Osteocyte (in vitro differentiated cells): ENCODE results near the gene CNTN6. TPM values are rescaled to one million over a fixed set of nuclear protein-coding genes. Genes with fewer than 3 reads are reported as not detected.

Source experiments
- DNase-seq: peaks from one replicate; pipeline ENCODE4 v3.0.0; 2021; ENCODE audit warnings: mixed read lengths; ENCODE audit not compliant: unreplicated experiment; ENCODE audit errors: extremely low spot score
- H3K27ac Mint-ChIP-seq: one replicate; pipeline ENCODE4 v1.8.0; 2021; ENCODE audit warnings: mild to moderate bottlenecking, mixed read lengths; ENCODE audit not compliant: unreplicated experiment
- H3K27me3 Mint-ChIP-seq: one replicate; pipeline ENCODE4 v1.8.0; 2021; ENCODE audit warnings: mixed read lengths; ENCODE audit not compliant: unreplicated experiment
- H3K36me3 Mint-ChIP-seq: one replicate; pipeline ENCODE4 v1.8.0; 2021; ENCODE audit warnings: mixed read lengths; ENCODE audit not compliant: unreplicated experiment
- H3K4me1 Mint-ChIP-seq: one replicate; pipeline ENCODE4 v1.8.0; 2021; ENCODE audit warnings: mixed read lengths; ENCODE audit not compliant: unreplicated experiment
- H3K4me3 Mint-ChIP-seq: one replicate; pipeline ENCODE4 v1.8.0; 2021; ENCODE audit warnings: mild to moderate bottlenecking, moderate library complexity, mixed read lengths; ENCODE audit not compliant: unreplicated experiment
- H3K9me3 Mint-ChIP-seq: one replicate; pipeline ENCODE4 v1.8.0; 2021; ENCODE audit warnings: mixed read lengths; ENCODE audit not compliant: unreplicated experiment
- total RNA-seq: library from RNA; stranded (reverse); gene quantifications from 2 replicates; pipeline ENCODE4 v1.2.1, GENCODE V29; 2021
- TF ChIP-seq, protein P1 (sequence below): fragments of 200-600 bp; sonication (generic); IDR thresholded peaks from 2 replicates; pipeline ENCODE4 v1.5.0; 2021; ENCODE audit warnings: antibody characterized with exemption, mild to moderate bottlenecking, moderate library complexity

The CNTN6 gene
- total RNA-seq, 1 donor from 2014 or later, result 27.5 TPM

DNA sequence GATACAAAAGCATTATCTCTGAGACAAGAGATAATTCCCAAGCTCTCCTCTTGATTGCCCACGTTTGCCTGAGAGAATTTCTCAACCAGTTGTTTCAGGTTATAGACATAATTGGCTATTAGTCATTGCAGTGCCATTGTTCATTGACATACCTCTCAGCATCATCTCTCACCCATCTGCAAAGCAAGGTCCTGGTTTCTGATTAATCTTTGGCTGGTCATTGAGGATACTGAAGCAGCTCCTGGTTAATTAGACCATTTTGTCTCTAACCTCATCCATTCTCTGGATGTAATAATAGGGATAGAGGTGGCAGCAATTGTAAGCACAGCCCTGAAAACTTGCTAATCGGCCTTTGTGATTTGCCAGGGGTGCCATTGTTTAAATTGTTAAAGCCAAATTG, 104.2 kb downstream of the CNTN6 start:
- H3K4me1 Mint-ChIP-seq, result peaks cover 14% of the 10 kb centered on the region
- no peaks in the 10 kb centered on the region for H3K27me3 Mint-ChIP-seq
- TF ChIP-seq, protein P1, sequence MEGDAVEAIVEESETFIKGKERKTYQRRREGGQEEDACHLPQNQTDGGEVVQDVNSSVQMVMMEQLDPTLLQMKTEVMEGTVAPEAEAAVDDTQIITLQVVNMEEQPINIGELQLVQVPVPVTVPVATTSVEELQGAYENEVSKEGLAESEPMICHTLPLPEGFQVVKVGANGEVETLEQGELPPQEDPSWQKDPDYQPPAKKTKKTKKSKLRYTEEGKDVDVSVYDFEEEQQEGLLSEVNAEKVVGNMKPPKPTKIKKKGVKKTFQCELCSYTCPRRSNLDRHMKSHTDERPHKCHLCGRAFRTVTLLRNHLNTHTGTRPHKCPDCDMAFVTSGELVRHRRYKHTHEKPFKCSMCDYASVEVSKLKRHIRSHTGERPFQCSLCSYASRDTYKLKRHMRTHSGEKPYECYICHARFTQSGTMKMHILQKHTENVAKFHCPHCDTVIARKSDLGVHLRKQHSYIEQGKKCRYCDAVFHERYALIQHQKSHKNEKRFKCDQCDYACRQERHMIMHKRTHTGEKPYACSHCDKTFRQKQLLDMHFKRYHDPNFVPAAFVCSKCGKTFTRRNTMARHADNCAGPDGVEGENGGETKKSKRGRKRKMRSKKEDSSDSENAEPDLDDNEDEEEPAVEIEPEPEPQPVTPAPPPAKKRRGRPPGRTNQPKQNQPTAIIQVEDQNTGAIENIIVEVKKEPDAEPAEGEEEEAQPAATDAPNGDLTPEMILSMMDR, result no peak

DNA sequence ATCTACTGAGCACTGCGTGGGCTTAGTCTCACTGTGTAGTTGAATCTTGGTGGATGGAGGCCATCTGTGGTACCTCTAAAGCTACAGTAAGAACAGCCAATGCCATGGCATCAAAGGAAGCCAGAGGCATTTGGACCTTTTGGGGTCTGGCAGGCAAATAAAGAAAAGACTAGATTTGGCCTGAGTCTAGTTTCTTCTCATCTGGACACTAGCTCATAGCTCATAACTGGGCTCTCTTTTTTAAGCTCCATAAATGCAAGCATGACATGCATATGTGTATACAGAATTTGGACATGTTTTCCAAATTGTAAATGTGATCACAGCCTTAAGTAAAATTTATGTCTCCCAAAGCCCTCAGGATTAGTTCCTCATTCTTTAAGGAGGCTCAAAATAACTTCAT, 107.5 kb downstream of the CNTN6 start:
- no peaks in the 10 kb centered on the region for H3K27me3 Mint-ChIP-seq
- H3K36me3 Mint-ChIP-seq, result no peaks in the 10 kb centered on the region
- H3K4me1 Mint-ChIP-seq, result peaks cover 14% of the 10 kb centered on the region
- H3K9me3 Mint-ChIP-seq, result no peaks in the 10 kb centered on the region
- H3K27ac Mint-ChIP-seq, result no peak overlapping the region
- no peak overlapping the region for H3K4me3 Mint-ChIP-seq
- DNase-seq, result no peak
- TF ChIP-seq, protein P1, result no peak

More for the DNA sequence above, 104.2 kb downstream of the CNTN6 start:
- no peaks in the 10 kb centered on the region for H3K36me3 Mint-ChIP-seq
- no peak for DNase-seq
- no peak overlapping the region for H3K27ac Mint-ChIP-seq
- no peaks in the 10 kb centered on the region for H3K9me3 Mint-ChIP-seq
- no peak overlapping the region for H3K4me3 Mint-ChIP-seq

DNA sequence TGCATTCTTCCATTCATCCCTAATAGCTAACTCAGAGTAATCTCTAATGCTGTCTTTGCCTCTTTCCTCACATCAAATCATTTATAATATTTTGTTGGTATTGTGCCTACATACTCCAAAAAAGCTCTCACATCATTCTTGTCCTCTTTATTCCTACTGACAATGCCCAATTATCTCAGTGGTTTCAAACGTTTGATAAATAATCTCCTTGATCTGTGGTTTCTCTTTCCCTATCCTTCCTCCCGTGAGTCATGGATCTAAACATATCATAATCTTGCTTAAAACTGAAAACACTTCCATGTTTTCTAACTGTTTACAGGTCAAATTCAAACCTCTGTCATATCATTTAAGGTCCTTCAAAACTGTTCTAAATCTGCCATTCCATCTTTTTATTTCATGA, 115.1 kb downstream of the CNTN6 start:
- TF ChIP-seq, protein P1, result no peak
- Mint-ChIP-seq H3K4me3 (no peak overlapping the region), H3K27ac (no peak overlapping the region), H3K36me3 (no peaks in the 10 kb centered on the region), H3K4me1 (peaks cover 11% of the 10 kb centered on the region), H3K27me3 (no peaks in the 10 kb centered on the region), H3K9me3 (no peaks in the 10 kb centered on the region)
- DNase-seq, result no peak

DNA sequence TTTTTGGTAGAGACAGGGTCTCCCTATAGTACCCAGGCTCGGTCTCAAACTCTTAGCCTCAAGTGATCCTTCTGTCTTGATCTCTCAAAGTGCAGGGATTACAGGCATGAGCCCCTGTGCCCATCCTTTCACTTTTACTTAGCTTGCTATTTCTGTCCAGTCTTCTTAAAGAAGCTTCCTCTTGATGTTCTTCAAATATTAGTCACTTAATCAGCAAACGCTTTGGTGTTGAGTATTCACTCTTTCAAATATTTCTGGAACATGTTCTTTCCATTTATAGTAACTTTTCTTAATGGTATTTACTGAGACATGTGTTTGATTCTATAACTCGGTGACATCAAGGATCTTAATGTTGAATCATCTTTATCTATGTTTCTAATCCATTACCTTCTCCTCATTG, 122.1 kb downstream of the CNTN6 start:
- DNase-seq, result no peak
- Mint-ChIP-seq H3K4me1 (peaks cover 23% of the 10 kb centered on the region), H3K27ac (peak overlapping the region; percentile 42), H3K36me3 (no peaks in the 10 kb centered on the region), H3K9me3 (no peaks in the 10 kb centered on the region), H3K27me3 (no peaks in the 10 kb centered on the region), H3K4me3 (no peak overlapping the region)
- TF ChIP-seq, protein P1, result no peak

DNA sequence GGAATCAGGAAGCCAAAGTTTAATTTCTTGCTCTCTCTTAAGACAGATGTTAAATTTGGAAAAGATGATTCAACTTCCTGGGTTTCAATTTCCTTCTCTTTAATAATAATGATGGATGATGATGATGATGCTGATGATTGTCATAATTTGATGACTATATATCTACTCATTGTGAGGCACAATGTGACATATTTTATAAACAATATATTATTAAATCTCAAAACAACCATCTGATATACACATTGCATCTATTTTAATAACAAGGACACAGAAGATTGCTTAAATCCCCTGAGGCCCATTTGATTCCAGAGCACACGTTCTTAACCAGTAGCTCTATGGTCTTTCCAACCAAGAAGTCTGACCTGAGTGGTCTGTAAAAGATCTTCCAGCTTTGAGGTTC, 124.0 kb downstream of the CNTN6 start:
- no peaks in the 10 kb centered on the region for H3K27me3 Mint-ChIP-seq
- no peaks in the 10 kb centered on the region for H3K36me3 Mint-ChIP-seq
- TF ChIP-seq, protein P1, result no peak
- H3K9me3 Mint-ChIP-seq, result no peaks in the 10 kb centered on the region
- H3K4me1 Mint-ChIP-seq, result peaks cover 13% of the 10 kb centered on the region
- H3K4me3 Mint-ChIP-seq, result no peak overlapping the region
- no peak for DNase-seq
- H3K27ac Mint-ChIP-seq, result no peak overlapping the region
